ENCODE data around the gene FBXO24.

DNA sequence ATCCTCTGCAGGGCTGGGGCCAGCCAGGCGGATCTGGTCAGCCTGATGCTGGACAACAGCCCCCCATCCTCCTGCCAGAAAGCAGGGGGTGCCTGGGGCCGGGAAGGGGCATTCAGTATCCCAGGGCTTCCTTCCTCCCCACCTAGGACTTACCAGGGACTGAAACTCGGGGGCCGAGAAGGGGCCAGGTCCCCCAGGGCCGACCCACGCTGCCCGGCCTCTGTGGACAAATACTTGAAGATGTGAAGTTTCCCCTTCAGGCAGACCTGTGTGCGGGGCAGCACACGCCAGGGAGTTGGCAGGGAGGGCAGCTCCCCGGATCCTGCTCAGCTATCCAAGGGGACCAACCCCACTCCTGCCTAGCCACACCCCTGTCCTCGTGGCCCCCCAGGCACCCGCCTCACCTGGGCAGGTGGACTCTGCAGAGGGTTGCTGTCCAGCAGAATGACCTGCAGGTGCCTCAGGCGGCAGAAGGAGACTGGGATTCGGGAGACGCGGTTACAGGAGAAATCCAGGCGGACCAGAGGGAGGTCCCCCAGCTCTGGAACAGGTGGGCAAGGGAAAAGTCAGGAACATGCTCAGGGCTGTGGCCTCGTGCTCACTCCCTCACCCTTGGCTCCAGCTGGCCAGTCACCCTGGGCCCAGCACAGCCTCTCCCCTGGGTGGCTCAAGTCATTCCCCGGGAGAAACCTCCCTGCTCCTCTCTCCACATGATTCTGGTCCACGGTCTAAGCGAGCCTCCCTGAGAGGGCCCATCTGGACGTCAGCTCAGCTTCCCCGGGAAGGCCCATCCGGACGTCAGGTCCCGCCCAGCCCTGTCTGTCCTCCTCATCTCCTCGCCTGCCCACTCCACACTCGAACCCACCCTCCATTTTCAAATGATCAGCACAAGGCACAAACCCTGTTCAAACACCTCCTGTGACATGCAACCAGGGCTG, 7.6 kb upstream of the FBXO24 start:
- TF ChIP-seq, protein P1, sequence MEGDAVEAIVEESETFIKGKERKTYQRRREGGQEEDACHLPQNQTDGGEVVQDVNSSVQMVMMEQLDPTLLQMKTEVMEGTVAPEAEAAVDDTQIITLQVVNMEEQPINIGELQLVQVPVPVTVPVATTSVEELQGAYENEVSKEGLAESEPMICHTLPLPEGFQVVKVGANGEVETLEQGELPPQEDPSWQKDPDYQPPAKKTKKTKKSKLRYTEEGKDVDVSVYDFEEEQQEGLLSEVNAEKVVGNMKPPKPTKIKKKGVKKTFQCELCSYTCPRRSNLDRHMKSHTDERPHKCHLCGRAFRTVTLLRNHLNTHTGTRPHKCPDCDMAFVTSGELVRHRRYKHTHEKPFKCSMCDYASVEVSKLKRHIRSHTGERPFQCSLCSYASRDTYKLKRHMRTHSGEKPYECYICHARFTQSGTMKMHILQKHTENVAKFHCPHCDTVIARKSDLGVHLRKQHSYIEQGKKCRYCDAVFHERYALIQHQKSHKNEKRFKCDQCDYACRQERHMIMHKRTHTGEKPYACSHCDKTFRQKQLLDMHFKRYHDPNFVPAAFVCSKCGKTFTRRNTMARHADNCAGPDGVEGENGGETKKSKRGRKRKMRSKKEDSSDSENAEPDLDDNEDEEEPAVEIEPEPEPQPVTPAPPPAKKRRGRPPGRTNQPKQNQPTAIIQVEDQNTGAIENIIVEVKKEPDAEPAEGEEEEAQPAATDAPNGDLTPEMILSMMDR (conservative IDR thresholded peaks at IDR 0.05 in 1 of 2, IDR thresholded peaks at IDR 0.05 in 1 of 2; ENCODE audit: low read depth in 1 of 2, low read length in 2 of 2): no peak
- no peak for TF ChIP-seq EZH2 (IDR thresholded peaks at IDR 0.05; ENCODE audit: low read length, missing control alignments)
